ENCODE results near the gene WASL.

DNA sequence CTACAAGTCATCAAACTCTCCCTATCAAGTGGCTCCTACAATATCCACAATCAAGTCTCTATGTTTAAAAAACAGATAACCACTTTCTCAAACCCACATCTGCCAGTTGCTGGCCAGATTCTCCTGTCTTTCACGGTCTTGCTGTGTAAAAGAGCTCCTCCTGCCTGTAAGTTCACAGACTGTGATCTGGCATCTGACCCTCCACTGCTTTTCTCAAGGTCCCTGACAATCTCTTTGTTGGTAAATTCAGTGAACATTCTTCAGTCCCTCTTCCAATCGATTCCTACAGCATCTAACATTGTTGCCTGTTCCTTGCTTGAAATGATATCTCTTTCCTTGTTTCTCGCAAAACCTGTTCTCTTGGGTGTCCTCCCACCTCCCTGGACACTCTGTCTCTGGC lies 111.6 kb downstream of the WASL start:
- TF ChIP-seq, protein P1, sequence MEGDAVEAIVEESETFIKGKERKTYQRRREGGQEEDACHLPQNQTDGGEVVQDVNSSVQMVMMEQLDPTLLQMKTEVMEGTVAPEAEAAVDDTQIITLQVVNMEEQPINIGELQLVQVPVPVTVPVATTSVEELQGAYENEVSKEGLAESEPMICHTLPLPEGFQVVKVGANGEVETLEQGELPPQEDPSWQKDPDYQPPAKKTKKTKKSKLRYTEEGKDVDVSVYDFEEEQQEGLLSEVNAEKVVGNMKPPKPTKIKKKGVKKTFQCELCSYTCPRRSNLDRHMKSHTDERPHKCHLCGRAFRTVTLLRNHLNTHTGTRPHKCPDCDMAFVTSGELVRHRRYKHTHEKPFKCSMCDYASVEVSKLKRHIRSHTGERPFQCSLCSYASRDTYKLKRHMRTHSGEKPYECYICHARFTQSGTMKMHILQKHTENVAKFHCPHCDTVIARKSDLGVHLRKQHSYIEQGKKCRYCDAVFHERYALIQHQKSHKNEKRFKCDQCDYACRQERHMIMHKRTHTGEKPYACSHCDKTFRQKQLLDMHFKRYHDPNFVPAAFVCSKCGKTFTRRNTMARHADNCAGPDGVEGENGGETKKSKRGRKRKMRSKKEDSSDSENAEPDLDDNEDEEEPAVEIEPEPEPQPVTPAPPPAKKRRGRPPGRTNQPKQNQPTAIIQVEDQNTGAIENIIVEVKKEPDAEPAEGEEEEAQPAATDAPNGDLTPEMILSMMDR (conservative IDR thresholded peaks at IDR 0.05; ENCODE audit: low read length): no peak
- no peak for TF ChIP-seq EZH2phosphoT487 (IDR thresholded peaks at IDR 0.05; ENCODE audit: borderline replicate concordance, low read depth, low read length)
